Epithelial cell of proximal tubule (primary cell): ENCODE measurements around the gene DGCR2. TPM values are rescaled to one million over a fixed set of nuclear protein-coding genes. Genes with fewer than 3 reads are reported as not detected.
A peak's percentile ranks its signal among the peaks of the same experiment; 100 is the strongest.
"Not testable (repeated sequence)": the region's sequence is repeated elsewhere in the genome, so short reads cannot be mapped to it uniquely, and the experiment has no call there.

Experiments
- DNase-seq: peaks from one replicate; pipeline ENCODE4 v3.0.0-alpha.2; 2011; ENCODE audit warnings: low read depth
- H3K4me3 ChIP-seq: 2 replicates; pipeline ENCODE4 v1.5.1; 2011; ENCODE audit warnings: low read depth, mild to moderate bottlenecking, low read length
- total RNA-seq: library from RNA; depleted of rRNA; stranded (reverse); fragments of >200 nt; gene quantifications from 2 replicates; pipeline ENCODE4 v1.2.3, GENCODE V29; 2015
- TF ChIP-seq, protein P1 (sequence below): conservative IDR thresholded peaks from 2 replicates; pipeline ENCODE4 v1.5.1; 2012; ENCODE audit warnings: low read depth, mild to moderate bottlenecking, low read length

Gene DGCR2
- total RNA-seq, 1 donor from 2014 or later = 51.7 TPM

DNA sequence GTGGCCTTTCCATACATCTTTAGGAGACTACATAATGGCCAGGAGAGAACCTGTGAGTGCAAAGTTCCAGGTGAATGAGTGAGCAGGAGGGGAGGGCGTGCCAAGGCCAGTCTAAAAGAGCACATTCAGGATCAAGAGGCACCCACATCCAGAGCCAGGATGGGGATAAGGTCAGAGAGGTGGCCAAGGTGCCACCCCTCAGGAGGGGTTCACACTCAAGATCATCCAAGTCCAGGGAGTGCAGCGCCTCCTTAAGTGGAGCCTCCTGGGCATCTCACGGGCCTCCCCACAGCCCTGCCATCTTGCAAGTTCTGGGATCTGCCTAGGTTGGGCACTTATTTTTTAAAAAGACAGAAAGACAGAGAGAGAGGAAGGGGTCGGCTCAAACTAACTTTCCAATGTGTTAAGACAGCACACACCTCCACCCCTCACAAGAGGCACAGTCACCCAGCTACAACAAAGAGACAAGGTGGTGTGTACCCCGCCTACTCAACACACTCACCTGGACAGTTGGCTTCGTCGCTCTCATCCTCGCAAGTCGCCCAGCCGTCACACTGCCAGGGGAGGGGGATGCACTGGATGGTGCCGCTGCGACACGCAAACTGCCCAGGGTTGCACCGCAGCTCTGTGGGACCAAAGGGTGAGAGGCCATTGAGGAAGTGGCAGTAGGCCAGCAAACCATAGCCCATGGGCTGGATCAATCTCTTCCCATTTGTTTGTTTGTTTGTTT, 33.2 kb downstream of the DGCR2 start:
- H3K4me3 ChIP-seq = no peak overlapping the region
- TF ChIP-seq, protein P1, sequence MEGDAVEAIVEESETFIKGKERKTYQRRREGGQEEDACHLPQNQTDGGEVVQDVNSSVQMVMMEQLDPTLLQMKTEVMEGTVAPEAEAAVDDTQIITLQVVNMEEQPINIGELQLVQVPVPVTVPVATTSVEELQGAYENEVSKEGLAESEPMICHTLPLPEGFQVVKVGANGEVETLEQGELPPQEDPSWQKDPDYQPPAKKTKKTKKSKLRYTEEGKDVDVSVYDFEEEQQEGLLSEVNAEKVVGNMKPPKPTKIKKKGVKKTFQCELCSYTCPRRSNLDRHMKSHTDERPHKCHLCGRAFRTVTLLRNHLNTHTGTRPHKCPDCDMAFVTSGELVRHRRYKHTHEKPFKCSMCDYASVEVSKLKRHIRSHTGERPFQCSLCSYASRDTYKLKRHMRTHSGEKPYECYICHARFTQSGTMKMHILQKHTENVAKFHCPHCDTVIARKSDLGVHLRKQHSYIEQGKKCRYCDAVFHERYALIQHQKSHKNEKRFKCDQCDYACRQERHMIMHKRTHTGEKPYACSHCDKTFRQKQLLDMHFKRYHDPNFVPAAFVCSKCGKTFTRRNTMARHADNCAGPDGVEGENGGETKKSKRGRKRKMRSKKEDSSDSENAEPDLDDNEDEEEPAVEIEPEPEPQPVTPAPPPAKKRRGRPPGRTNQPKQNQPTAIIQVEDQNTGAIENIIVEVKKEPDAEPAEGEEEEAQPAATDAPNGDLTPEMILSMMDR = no peak

DNA sequence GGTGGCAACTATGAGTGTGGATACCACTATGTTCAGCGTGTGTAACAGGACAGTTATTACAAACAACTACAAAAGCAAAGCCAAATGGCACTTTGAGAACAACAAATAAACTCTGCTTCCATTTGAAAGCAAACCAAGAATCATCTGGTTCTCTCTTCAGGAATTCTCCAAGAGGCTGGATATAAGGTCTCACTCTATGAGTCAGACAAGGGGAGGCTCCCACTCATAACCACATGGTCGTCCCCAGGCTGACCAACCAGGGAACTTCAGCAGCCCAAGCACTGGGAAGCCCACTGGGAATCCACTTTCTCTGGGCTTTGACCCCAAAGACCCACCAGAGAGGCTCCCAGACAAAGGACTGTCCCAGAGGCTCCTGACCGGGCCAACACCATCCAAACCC, 35.3 kb downstream of the DGCR2 start:
- TF ChIP-seq, protein P1 = no peak

More for the DNA sequence above, 33.2 kb downstream of the DGCR2 start:
- no peak for DNase-seq

DNA sequence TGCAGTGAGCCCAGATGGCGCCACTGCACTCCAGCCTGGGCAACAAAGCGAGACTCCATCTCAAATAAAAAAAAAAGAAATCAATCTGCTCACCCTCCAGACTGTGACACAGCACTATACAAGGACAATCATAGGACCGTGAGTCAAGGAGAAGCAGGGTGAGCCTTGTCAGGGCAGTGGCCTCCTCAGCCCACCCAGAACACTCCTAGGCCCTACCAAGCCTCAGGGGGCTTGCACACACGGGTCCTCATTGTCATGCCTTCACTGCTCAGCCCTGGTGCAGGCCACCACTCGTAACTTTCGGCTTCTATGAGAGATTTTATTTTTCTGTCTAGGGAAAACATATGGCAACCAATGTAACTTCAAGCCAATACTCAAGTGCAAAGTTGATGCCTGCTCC, 35.8 kb downstream of the DGCR2 start:
- DNase-seq = no peak
- TF ChIP-seq, protein P1 = no peak
- H3K4me3 ChIP-seq = no peak overlapping the region

More for the DNA sequence above, 35.3 kb downstream of the DGCR2 start:
- no peak overlapping the region for H3K4me3 ChIP-seq
- DNase-seq = no peak

DNA sequence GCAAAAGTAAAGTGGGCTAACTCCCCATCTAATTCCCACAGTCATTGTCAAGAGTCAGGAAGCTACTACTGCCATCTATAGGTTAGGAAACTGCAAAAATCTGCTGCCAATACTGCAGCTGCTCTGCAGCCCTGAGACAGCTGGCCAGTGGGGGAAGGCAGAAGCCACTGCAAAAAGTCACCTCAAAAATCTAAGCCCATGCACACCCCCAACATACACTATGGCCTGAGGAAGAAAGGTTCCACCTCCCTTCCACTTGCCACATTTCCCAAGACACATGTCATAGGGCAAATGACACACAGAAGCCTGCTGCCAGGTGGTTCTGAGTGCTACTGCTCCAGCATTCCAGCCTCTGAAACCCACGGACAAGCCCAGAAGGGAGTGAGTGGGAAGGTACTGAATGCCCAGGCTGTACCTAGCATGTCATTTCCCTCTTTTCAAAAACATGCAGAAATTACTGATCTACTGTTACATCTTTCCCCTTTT, 36.9 kb downstream of the DGCR2 start:
- no peak for DNase-seq
- H3K4me3 ChIP-seq = no peak overlapping the region
- TF ChIP-seq, protein P1 = peak; percentile 59

- H3K4me3 ChIP-seq, DNase-seq: not testable (repeated sequence)
These were observed 37.6 kb downstream of the DGCR2 start for GRCh38 chr22:19084586-19084985.

- not testable (repeated sequence) for H3K4me3 ChIP-seq, DNase-seq
These were observed 38.1 kb downstream of the DGCR2 start for GRCh38 chr22:19084126-19084525.

GRCh38 chr22:19082793-19083192, 39.4 kb downstream of the DGCR2 start:
- DNase-seq = no peak
- TF ChIP-seq, protein P1 = no peak
- H3K4me3 ChIP-seq = no peak overlapping the region

GRCh38 chr22:19082101-19082500, 40.1 kb downstream of the DGCR2 start:
- TF ChIP-seq, protein P1 = no peak
- no peak for DNase-seq
- no peak overlapping the region for H3K4me3 ChIP-seq
